ENCODE data around the gene CDH24.

CDH24 gene

DNA sequence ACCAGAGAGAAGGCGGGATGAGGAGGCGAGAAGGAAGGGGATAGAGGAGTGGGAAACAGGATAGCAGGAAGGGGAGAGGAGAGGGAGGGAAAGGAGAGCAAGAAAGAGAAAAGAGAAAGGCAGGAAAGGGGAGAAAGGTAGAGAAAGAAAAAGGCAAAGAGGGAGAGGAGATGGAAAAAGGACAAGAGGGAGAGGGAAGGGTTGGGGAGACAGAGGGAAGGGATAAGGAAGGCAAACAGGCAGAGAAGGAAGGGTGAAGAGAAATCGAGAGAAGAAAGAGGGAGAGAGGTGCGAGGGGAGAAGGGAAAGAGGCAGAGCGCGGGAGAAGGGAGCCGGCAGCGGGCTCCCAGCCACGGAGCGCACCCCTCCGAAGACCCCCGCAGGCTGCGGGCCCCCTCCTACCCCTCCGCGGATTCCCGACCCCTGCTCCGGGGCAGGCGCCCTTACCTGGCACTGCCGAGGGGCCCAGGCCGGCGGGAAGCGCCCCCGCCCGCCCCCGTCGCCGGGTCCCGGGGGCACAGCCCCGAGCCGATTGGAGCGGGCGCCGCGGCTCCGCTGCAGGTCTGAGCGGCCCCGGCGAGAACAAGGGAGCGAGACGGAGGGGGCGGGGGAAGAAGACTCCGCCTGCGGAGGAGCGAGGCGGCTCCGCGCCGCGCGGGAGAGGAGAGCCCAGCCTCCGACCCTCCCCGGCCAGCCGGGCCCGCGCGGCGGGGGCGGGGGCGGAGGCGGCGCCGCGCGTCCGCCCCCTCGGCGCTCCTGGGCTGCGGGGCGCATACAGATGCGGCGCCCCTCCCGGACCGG lies at the start of gene CDH24:
TSS of gene CDH24 (minus strand) at position 565 of the 801 bp plus-strand sequence. CDS start 1,787 bp downstream, outside the sequence.
- peak; percentile 81 for DNase-seq

- DNase-seq: no peak
These were observed 49.4 kb upstream of the CDH24 start for GRCh38 chr14:23106747-23107045.

- no peak for DNase-seq
These were observed 48.1 kb upstream of the CDH24 start for GRCh38 chr14:23105348-23105824.

DNA sequence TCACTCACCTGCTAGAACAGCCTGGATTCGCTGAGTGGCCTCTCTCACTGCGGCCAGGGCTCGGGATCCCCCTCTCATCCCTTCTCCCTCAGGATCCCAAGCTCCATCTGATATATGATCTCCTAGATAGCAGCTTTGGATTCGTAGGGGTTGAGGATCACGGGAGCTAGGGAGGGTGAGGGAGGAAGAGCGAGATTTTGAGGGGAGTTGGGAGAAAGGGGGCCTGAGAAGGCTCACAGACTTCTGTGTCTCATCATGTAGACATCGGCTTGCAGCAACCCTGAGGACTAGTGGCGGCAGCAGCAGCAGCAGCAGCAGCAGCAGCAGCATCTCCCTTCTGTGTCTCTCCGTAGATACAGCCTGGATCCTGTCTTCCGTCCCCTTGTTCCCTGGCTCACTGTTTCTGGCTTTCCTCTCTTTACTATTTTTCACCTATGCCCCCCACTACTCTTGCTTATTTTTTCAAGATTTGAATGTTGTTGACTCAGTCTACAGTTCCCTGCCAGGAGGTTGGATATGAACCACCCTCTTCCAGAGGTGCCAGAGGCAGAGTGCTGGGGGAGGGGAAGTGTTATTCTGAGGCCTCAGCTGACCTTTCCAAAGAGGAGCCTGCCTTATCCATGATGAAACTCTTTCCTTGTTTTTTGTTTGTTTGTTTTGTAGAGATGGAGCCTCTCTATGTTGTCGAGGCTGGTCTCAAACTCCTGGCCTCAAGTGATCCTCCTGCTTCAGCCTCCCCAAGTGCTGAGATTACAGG lies 47.4 kb upstream of the CDH24 start, which contains the start of gene CIROP:
TSS of gene CIROP (minus strand) at position 399 of the 757 bp plus-strand sequence. CDS start at position 330, 69 bp downstream.
- no peak for DNase-seq

GRCh38 chr14:23104070-23104590 lies 46.8 kb upstream of the CDH24 start:
- DNase-seq: no peak

DNA sequence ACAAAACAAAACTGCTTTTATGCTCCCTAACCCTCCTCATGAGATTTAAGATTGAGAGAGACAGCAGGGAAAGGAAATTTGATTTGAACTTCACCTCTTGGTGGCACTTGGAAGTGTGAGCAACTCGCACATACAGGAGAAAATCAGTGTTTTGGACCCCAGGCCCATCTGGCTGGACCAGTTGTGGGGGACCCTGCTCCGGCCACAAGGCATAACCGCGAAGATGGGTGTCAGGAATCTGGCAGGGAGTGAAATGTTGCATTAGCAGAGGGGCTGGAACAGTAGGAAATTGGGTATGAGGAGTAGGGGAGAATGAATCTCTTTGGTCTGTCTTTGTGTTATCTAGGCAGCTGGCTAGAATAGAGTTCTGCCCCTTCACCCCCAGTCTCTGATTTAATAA lies 46.3 kb upstream of the CDH24 start:
- DNase-seq: no peak

GRCh38 chr14:23102801-23103200 lies 45.5 kb upstream of the CDH24 start:
- no peak for DNase-seq

DNA sequence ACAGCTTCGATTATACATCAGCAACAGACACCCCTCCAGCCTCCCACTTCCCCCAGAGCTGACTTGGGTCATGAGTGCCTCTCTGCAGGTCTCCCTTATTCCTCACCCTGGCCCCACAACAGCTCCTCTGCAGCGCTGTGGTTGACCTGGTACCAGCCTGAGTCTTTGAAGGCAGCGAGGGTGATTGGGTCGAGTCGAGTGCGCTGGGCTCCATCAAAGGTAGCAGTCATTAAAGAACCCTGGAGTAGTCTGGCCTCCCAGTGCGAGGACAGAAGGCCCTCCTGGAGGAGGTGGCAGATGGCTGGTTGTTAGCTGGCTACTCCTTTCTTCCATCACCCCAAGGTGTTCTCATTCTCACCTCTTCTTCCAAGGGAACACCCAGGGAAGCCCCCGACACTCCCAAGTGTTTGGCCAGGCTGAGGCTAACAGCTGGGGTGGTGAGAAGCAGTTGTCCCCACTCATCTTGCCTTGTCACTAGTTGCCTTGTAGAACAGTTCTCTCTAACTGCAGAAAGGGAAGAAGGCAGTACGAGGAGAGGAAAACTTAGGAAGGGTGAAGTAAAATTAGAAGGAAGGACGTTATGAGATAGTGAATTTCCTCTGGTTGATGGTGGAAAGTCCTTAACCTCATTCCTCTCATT lies 44.8 kb upstream of the CDH24 start:
- DNase-seq: no peak

GRCh38 chr14:23101213-23101970 lies 44.1 kb upstream of the CDH24 start:
- no peak for DNase-seq

- DNase-seq: no peak
These were observed 42.0 kb upstream of the CDH24 start for GRCh38 chr14:23099212-23099861.

- DNase-seq: no peak
These were observed 40.5 kb upstream of the CDH24 start for GRCh38 chr14:23097786-23098185.

GRCh38 chr14:23095196-23096108 lies 38.1 kb upstream of the CDH24 start, which contains the start of gene C14orf119:
TSS of gene C14orf119 (plus strand) at chr14:23095505. CDS start at chr14:23097659, 2,154 bp downstream.
- peak; percentile 99 for DNase-seq

DNA sequence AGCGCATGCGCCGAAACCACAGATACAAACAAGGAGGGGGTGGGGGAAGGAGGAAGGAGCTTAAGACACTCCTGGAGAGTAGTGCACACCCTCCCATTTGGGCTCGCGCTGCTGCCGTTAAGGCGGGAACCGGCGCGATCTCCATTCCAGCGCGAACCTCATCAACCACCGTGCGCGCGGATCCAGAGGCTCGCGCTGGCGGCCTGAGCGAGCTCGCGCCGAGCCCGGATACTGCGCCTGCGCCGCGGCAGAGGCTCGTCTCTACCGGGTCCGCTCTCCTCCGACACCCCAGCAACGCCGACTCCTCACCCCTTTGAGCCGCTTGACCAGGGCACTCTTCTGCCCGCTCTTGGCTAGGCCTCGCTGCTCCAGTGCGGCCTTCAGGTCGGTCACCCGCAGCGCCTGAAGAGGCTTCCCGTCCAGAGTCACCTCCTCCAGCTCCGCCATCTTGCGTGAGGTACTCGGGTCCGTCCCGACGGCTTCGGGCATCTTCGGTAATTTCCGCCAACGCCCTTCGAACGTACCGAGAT lies 37.4 kb upstream of the CDH24 start, which contains the start of gene ACIN1:
TSS of gene ACIN1 (minus strand) at position 471 of the 530 bp plus-strand sequence. CDS start at position 447, 24 bp downstream.
- DNase-seq: no peak

DNA sequence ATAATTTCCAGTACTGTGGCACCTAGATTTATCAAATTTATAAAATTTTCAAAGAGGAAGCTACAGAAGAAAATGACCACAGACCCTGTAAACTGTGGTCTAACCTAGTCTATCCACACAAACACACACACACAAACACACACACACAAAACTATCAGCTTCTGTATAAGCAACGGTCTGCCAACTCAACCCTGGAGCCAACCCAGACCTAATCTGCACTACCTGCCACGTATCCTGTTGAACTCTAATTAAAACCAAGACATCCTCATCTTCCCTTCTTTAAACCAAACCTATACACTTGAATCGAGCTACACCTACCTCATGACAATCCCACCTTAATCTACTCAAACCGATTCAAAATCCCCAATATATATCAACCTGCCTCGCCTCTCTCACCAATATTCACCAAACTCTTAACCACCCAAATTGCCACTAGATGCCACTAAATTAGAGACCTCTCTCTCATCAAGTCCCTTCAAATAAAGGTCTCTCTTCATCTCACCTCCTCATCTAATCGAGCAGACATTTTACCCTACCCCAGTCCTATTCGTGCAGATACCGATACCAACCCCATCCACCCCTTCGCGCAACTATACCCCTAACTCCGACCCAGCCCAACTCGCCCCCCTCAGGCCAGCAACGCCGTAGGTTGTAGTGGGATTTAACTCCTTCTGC lies 36.8 kb upstream of the CDH24 start:
- DNase-seq: no peak

DNA sequence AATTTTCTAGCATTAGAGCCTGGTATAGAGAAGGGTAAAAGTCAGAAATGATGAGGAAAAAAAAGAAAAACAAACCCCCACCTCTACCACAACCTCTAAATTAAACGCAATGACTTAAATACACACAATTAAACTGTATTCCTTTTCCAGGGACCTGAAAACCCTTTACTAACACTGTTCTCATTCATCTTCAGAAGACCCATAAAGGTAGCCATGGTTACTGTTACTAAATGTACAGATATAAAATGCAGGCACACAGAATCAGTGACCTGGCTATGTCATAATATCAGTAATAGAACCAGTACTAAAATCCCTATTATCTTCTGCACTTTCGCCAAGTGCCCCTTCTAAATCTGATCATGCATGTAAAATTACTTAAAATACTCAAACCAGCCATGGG lies 36.2 kb upstream of the CDH24 start:
- no peak for DNase-seq

- DNase-seq: no peak
These were observed 35.8 kb upstream of the CDH24 start for GRCh38 chr14:23093104-23093503.

- no peak for DNase-seq
These were observed 34.2 kb upstream of the CDH24 start for GRCh38 chr14:23091294-23092225.

GRCh38 chr14:23090254-23090636 lies 32.9 kb upstream of the CDH24 start:
- no peak for DNase-seq

Measured in right forelimb (tissue), 1 donor.